Heart left ventricle (tissue), 16 donors: Measurements from ENCODE around the gene MXRA8. TPM values are rescaled to one million over a fixed set of nuclear protein-coding genes. Genes with fewer than 3 reads are reported as not detected.
A peak's percentile ranks its signal among the peaks of the same experiment; 100 is the strongest.
"Not testable (repeated sequence)": the region's sequence is repeated elsewhere in the genome, so short reads cannot be mapped to it uniquely, and the experiment has no call there.

Experiments
- ATAC-seq, 4 donors: fragments of 200-7000 bp; cut with Tn5 transposase; one replicate each; pipeline ENCODE4 v1.9.1; 2020 to 2022; ENCODE audit warnings: moderate library complexity in 4 of 4, mild to moderate bottlenecking in 3 of 4, moderate number of reproducible peaks in 1 of 4
- DNase-seq, 5 donors: peaks; one replicate each; pipeline ENCODE4 v3.0.0-alpha.2; 2020
- H3K27ac ChIP-seq, 12 donors: fragments of 200-600 bp; sonication (generic) in 4 of 12; one replicate each; pipeline versions ENCODE4 v1.5.0 to v1.8.0; 2016 to 2022; ENCODE audit warnings: mild to moderate bottlenecking in 2 of 12
- H3K27me3 ChIP-seq, 9 donors: fragments of 200-600 bp; sonication (generic) in 2 of 9; one replicate each; pipeline versions ENCODE4 v1.5.1 to v1.8.0; 2016 to 2022; ENCODE audit warnings: mild to moderate bottlenecking in 3 of 9
- H3K36me3 ChIP-seq, 9 donors: fragments of 200-600 bp; sonication (generic) in 2 of 9; one replicate each; pipeline versions ENCODE4 v1.5.0 to v1.8.0; 2018 to 2022; ENCODE audit warnings: mild to moderate bottlenecking in 2 of 9
- H3K4me1 ChIP-seq, 12 donors: fragments of 200-600 bp; sonication (generic) in 4 of 12; one replicate each; pipeline versions ENCODE4 v1.5.0 to v1.8.0; 2016 to 2022; ENCODE audit warnings: mild to moderate bottlenecking in 3 of 12
- H3K4me3 ChIP-seq, 12 donors: fragments of 200-600 bp; sonication (generic) in 4 of 12; one replicate each; pipeline versions ENCODE4 v1.5.0 to v1.8.0; 2017 to 2022; ENCODE audit warnings: mild to moderate bottlenecking in 9 of 12, moderate library complexity in 4 of 12
- H3K9me3 ChIP-seq, 12 donors: fragments of 200-600 bp; sonication (generic) in 4 of 12; one replicate each; pipeline versions ENCODE4 v1.5.0 to v1.8.0; 2016 to 2022; ENCODE audit warnings: mild to moderate bottlenecking in 1 of 12
- CTCF ChIP-seq, 12 donors: fragments of 200-600 bp; sonication (generic) in 4 of 12; IDR thresholded peaks; one replicate each; pipeline versions ENCODE4 v1.5.0 to v1.8.0; 2018 to 2022; ENCODE audit warnings: antibody characterized with exemption in 12 of 12, mild to moderate bottlenecking in 5 of 12
- POLR2A ChIP-seq, 2 donors: fragments of 450-650 bp; IDR thresholded peaks; one replicate each; pipeline ENCODE4 v1.6.1; 2017; ENCODE audit warnings: antibody characterized with exemption in 2 of 2, mild to moderate bottlenecking in 2 of 2, moderate library complexity in 2 of 2
- WGBS, 4 donors: extraction: QIAGEN DNeasy Blood & Tissue Kit in 2 of 4; methylation state at CpG; one replicate each; pipeline versions ENCODE4 v1.1.5 to v1.1.7; 2013 to 2018; 5-methylcytosine and 5-hydroxymethylcytosine counted together
- intact Hi-C, 10 donors: fragments of 100-400 bp; cut with DNase I; formaldehyde crosslinking; loops; one replicate each; pipeline versions ENCODE4 v1.11.1 to v1.14.2; 2022
- polyA plus RNA-seq, 2 donors: library from polyadenylated mRNA; stranded (reverse); fragments of 200-250 nt; gene quantifications; one replicate each; pipeline ENCODE4 v1.2.3, GENCODE V29; 2013
- total RNA-seq, 9 donors: library from RNA; depleted of rRNA in 2 of 9; stranded (reverse); fragments of >200 nt in 2 of 9; fragmentation: NEBNext Ultra II Directional in 3 of 9; extraction: Animal tissue kit (Norgen Biotek cat#: 25700) in 3 of 9; gene quantifications; one replicate each; pipeline versions ENCODE4 v1.1.0 to v1.2.4, GENCODE V29; 2016 to 2023
- donor health status: ischemic (EF 13 %, LVEDD 7.1; RV severe dilation, severe dysfunction).
- donor health status: healthy with polysubstance abuse.
- donor health status: DM: no; HTN: yes; CAD: no.
- donor health status: DM: no; HTN: no; CAD: no.
- donor health status: ischemic (EF 25% LVEDD 6.9; RV normal size, moderate dysfunction).
- donor health status: ischemic (EF 25% LVEDD 5.7; RV mildly dilated, moderate dysfunction).
- donor health status: healthy.
- donor health status: DM: yes; HTN: yes; CAD: no.
- donor health status: ischemic (EF 35%, LVEDD 5.7; RV mildly dilated, moderate dysfunction).
- donor health status: nonischemic (EF 11% LVEDD 7.7; RV severe dilation, severe dysfunction).
- donor health status: DM: yes; HTN: yes; CAD: no.
- donor health status: PGD.
- donor health status: ischemic (EF 29% LVEDD 5.4; RV normal size, mild dysfunction).
- donor health status: nonischemic (EF 23%, LVEDD 6.1; RV moderate dilation, normal function).

The MXRA8 gene
- total and polyA plus RNA-seq, 11 donors: 10.5 to 49.3 (median 19.5) TPM

DNA sequence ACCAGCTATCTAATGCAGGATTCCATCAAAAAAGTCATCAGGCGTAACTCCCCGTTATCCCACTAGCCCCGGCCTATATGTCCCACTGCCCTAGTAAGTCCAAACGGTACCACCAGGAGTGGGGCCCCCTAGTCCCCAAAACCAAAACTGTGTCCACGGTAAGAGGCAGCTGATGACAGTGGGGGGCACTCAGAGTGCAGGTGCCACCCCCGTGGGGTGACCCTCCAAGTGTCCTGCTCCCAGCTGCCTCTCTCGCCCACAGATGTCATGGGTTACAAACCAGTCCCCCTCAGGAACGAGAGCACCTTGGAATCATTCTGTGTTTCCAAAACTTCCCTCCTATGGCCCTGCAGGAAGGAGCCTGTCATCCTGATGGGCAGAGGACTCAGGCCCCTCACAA lies 27.6 kb upstream of the MXRA8 start:
- H3K9me3 ChIP-seq: no peaks in the 10 kb centered on the region
- H3K4me3 ChIP-seq: no peak overlapping the region
- DNase-seq (no peak), ATAC-seq (no peak)
- peaks cover 0 to 9% (median 0%) of the 10 kb centered on the region in 12 donors for H3K4me1 ChIP-seq
- no peak overlapping the region for H3K27ac ChIP-seq
- no peak for TF ChIP-seq POLR2A (IDR thresholded peaks at IDR 0.05)
- intact Hi-C loops: no loop called here
- peaks cover 2 to 70% (median 63%) of the 10 kb centered on the region in 9 donors for H3K36me3 ChIP-seq
- 91 to 95% (median 92%) methylated on average over 7 to 8 of the region's 8 CpGs for WGBS, 4 donors
- no peaks in the 10 kb centered on the region for H3K27me3 ChIP-seq

GRCh38 chr1:1385339-1385738 lies 27.0 kb upstream of the MXRA8 start:
- intact Hi-C loops, H3K9me3 ChIP-seq, H3K27ac ChIP-seq, H3K4me3 ChIP-seq, H3K4me1 ChIP-seq, H3K27me3 ChIP-seq, DNase-seq, ATAC-seq: not testable (repeated sequence)
- peaks cover 2 to 64% (median 57%) of the 10 kb centered on the region in 9 donors for H3K36me3 ChIP-seq
- WGBS, 4 donors: 92 to 98% (median 93%) methylated on average over 27 to 29 of the region's 29 CpGs

GRCh38 chr1:1381294-1381693 lies 22.9 kb upstream of the MXRA8 start:
- DNase-seq: no peak
- Histone ChIP-seq H3K27me3 (no peaks in the 10 kb centered on the region), H3K36me3 (peaks cover 0 to 24% (median 17%) of the 10 kb centered on the region in 9 donors), H3K9me3 (no peaks in the 10 kb centered on the region), H3K4me1 (peaks cover 0 to under 1% (median 0%) of the 10 kb centered on the region in 12 donors), H3K4me3 (no peak overlapping the region), H3K27ac (peak overlapping the region in 1 of 12 donors; percentile 61)
- ATAC-seq: peak in 1 of 4 donors; percentile 5
- WGBS, 4 donors: 74 to 81% (median 79%) methylated on average over 7 to 8 of the region's 8 CpGs
- intact Hi-C loops: no loop called here
- TF ChIP-seq CTCF (IDR thresholded peaks at IDR 0.05) (no peak), POLR2A (IDR thresholded peaks at IDR 0.05) (no peak)

DNA sequence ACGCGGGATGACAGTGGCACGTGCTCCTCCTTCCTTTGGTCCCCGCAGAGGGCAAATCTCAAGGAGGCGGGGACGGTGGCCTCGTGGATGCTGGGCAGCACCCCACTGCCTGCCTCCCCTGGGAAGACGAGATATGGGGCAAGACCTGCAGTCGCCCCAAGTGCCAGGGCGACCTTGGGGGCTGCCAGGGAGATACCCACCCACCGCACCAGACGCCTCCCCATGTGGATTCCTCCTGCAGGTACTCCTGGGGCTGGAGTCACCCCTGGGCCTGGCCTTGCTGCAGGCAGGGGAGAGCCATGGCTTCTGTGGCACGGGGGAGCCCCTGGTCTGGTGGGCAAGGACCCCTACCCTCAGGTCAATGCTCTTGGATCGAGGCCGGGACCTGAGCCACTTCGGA lies 22.5 kb upstream of the MXRA8 start:
- WGBS, 4 donors: 89 to 100% (median 95%) methylated on average over 1 to 16 of the region's 16 CpGs
- intact Hi-C loops: no loop called here

More for the DNA sequence above, 22.5 kb upstream of the MXRA8 start:
- TF ChIP-seq CTCF (IDR thresholded peaks at IDR 0.05): no peak
- TF ChIP-seq POLR2A (IDR thresholded peaks at IDR 0.05): no peak
- Histone ChIP-seq H3K27me3 (no peaks in the 10 kb centered on the region), H3K4me1 (peaks cover 0 to 5% (median 3%) of the 10 kb centered on the region in 12 donors), H3K4me3 (no peak overlapping the region), H3K27ac (no peak overlapping the region), H3K9me3 (no peaks in the 10 kb centered on the region), H3K36me3 (peaks cover 0 to 19% (median 12%) of the 10 kb centered on the region in 9 donors)
- DNase-seq (no peak), ATAC-seq (peak in 1 of 4 donors; percentile 2)
